NT2/D1 (cell line): ENCODE results near the gene GABRR2.

Experiments
- DNase-seq: peaks from one replicate; pipeline ENCODE4 v3.0.0-alpha.2; 2011; ENCODE audit warnings: low read depth, low spot score
- H3K27me3 ChIP-seq: 2 replicates; pipeline ENCODE4 v1.6.0; 2011; ENCODE audit warnings: mild to moderate bottlenecking; ENCODE audit not compliant: insufficient read length, insufficient read depth
- H3K36me3 ChIP-seq: 2 replicates; pipeline ENCODE4 v1.6.1; 2011; ENCODE audit warnings: mild to moderate bottlenecking, low read length, mixed read lengths; ENCODE audit not compliant: insufficient read depth, insufficient read length
- H3K4me1 ChIP-seq: 2 replicates; pipeline ENCODE4 v1.5.1; 2011; ENCODE audit not compliant: insufficient read depth, insufficient read length
- H3K4me3 ChIP-seq: 2 replicates; pipeline ENCODE4 v1.5.1; 2011; ENCODE audit warnings: low read depth; ENCODE audit not compliant: insufficient read length
- H3K9ac ChIP-seq: 2 replicates; pipeline ENCODE4 v1.6.0; 2011; ENCODE audit warnings: low read depth; ENCODE audit not compliant: insufficient read length
- H3K9me3 ChIP-seq: 2 replicates; pipeline ENCODE4 v1.5.1; 2011; ENCODE audit warnings: mild to moderate bottlenecking, low read length; ENCODE audit not compliant: insufficient read depth
- SUZ12 ChIP-seq: IDR thresholded peaks from 2 replicates; pipeline ENCODE4 v1.6.1; 2011; ENCODE audit not compliant: insufficient read length, insufficient read depth; ENCODE audit errors: extremely low read depth
- YY1 ChIP-seq: IDR thresholded peaks from 2 replicates; pipeline ENCODE4 v1.6.1; 2011; ENCODE audit not compliant: insufficient read length, insufficient read depth
- ZNF274 ChIP-seq: IDR thresholded peaks from 2 replicates; pipeline ENCODE4 v1.6.1; 2011; ENCODE audit warnings: mild to moderate bottlenecking, low read depth, low read length

The GABRR2 gene

GRCh38 chr6:89323511-89323971 lies 8.4 kb upstream of the GABRR2 start:
- TF ChIP-seq ZNF274 = no peak
- no peak for TF ChIP-seq YY1
- no peak for TF ChIP-seq SUZ12
- no peak overlapping the region for H3K9ac ChIP-seq
- no peaks in the 10 kb centered on the region for H3K4me1 ChIP-seq
- H3K36me3 ChIP-seq = peaks cover 19% of the 10 kb centered on the region
- H3K9me3 ChIP-seq = peaks cover 36% of the 10 kb centered on the region
- DNase-seq = no peak
- no peak overlapping the region for H3K4me3 ChIP-seq
- H3K27me3 ChIP-seq = no peaks in the 10 kb centered on the region

DNA sequence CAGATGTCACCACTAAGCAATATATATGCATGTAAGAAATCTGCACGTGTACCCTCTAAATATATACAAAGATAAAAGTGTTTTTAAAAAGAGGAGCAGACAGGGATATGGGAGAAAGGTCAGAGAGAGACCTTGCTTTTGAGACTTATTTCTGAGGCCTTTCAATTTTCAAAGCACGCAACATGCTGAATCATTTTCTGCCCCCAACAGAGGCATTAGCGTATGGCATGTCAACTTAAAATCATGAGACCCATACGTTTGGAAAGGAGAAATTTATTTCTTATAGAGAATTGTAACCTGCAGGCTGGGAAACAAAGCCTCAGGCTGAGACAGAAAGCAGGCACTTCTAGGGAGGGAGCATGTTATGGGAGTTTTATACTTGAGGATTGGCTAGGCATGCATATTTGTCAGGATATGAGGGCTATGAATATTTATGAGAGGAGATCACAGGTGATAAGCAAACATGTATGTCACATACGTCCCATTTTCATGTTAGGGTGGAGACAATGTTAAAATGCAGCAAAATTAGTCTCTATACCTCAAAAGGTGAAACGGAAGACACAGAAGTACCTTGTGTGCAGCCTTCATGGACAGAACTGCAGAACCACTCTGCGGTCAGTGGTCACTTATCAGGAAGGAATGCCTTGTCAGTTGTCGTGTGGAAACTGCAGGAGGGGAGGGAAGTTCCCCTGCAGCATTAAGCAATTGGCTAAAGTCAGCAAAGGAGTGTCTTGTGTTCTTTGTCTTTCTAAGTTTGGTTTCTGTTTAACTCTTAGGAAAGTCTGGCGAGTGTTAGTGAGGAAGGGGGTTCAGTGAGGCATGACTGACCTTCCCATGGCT lies 6.3 kb upstream of the GABRR2 start:
- Histone ChIP-seq H3K4me1 (no peaks in the 10 kb centered on the region), H3K9ac (no peak overlapping the region), H3K4me3 (no peak overlapping the region), H3K27me3 (no peaks in the 10 kb centered on the region), H3K36me3 (peaks cover 4% of the 10 kb centered on the region), H3K9me3 (peaks cover 36% of the 10 kb centered on the region)
- no peak for DNase-seq
- TF ChIP-seq SUZ12 = no peak
- TF ChIP-seq YY1 = no peak
- no peak for TF ChIP-seq ZNF274

- Histone ChIP-seq H3K4me3 (no peak overlapping the region), H3K36me3 (peaks cover under 1% of the 10 kb centered on the region), H3K9ac (no peak overlapping the region), H3K27me3 (no peaks in the 10 kb centered on the region), H3K9me3 (peaks cover 36% of the 10 kb centered on the region), H3K4me1 (no peaks in the 10 kb centered on the region)
- TF ChIP-seq ZNF274 (no peak), YY1 (no peak), SUZ12 (no peak)
- no peak for DNase-seq
Measured at GRCh38 chr6:89320012-89320559, 5.0 kb upstream of the GABRR2 start.

DNA sequence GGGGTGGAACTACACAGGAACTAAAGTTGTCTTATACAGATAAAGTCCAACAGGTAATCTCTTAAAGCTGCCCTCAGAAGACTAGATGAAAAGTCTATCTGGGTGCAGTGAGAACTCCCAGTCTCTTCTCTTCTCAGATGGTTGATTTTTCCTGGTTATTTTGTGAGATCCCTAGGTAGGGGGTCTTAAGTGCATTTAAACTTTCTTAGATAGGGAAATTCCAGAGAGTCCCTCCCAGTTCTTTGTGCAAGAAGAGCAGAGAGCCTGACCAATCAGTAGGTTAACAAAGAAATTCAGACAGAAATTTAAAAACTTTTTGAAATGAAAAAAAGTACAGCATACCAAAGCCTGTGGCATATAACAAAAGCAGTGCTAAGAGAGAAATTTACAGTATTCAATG lies 2.0 kb upstream of the GABRR2 start:
- Histone ChIP-seq H3K36me3 (no peaks in the 10 kb centered on the region), H3K9ac (no peak overlapping the region)
- no peak for DNase-seq

DNA sequence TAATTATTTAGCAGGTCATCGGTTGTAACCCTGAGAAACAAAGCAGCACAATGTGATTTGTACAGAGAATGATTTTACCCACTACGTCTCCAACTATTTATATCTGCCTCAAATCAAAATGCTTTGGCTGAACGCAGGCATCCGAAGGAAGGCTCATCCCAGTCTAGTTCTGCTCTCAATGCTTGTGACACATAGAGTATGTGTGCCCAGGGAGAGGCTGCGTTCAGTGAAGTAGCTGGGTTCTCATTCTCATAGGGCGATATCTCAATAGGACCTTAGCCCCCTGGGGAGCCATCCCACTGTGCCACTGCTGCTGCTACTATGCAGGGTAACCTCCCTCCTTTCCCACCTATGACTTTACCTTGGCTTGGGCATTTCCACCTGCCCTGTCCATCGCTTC lies 407 bp downstream of the GABRR2 start:
- H3K9ac ChIP-seq = no peak overlapping the region
- no peak for DNase-seq
- H3K27me3 ChIP-seq = no peaks in the 10 kb centered on the region
- peaks cover 8% of the 10 kb centered on the region for H3K4me1 ChIP-seq
- peaks cover 7% of the 10 kb centered on the region for H3K9me3 ChIP-seq
- no peak overlapping the region for H3K4me3 ChIP-seq
- TF ChIP-seq SUZ12 (no peak), ZNF274 (no peak), YY1 (no peak)
- H3K36me3 ChIP-seq = no peaks in the 10 kb centered on the region

More for the DNA sequence above, 2.0 kb upstream of the GABRR2 start:
- Histone ChIP-seq H3K4me1 (peaks cover 2% of the 10 kb centered on the region), H3K27me3 (no peaks in the 10 kb centered on the region), H3K9me3 (peaks cover 30% of the 10 kb centered on the region), H3K4me3 (no peak overlapping the region)
- TF ChIP-seq ZNF274 = no peak
- no peak for TF ChIP-seq YY1
- no peak for TF ChIP-seq SUZ12

- H3K4me1 ChIP-seq = peaks cover 8% of the 10 kb centered on the region
- no peak for DNase-seq
- no peak overlapping the region for H3K9ac ChIP-seq
- no peak for TF ChIP-seq SUZ12
- no peak for TF ChIP-seq YY1
- TF ChIP-seq ZNF274 = no peak
- H3K27me3 ChIP-seq = no peaks in the 10 kb centered on the region
- H3K36me3 ChIP-seq = no peaks in the 10 kb centered on the region
- H3K4me3 ChIP-seq = no peak overlapping the region
- H3K9me3 ChIP-seq = no peaks in the 10 kb centered on the region
Measured at GRCh38 chr6:89313006-89313405, 2.1 kb downstream of the GABRR2 start.

DNA sequence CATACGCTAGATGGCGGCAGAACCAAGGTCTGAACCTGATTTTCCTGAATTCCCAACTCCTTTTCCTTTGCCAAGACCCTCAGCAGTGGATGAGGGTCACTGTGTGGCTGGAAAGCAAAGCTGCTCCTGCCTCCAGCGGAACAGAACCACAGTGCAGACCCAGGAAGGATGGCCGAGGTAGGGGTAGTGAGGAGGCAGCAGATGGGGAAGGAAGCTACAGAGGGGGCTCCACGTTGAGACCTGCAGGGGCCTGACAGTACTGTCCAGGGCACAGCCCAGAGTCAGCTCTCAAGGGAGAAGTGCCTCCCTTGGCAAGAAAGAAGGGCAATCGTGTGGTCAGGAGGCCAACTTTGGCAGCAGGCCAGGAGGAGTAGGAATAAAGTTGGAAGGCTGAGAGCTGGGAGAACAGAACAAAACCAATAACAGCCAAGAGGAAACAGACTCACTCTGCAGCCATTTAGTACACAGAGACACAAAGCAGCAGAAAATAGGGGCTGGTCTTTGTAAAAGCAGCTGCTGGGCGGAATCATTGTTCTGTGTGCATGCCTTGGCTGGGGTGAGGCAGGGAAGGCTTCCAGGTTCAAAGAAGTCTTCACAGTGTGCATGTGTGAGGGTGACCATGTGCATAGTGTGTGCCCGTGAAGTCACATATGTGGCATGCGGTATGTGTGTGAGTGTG lies 3.1 kb downstream of the GABRR2 start:
- Histone ChIP-seq H3K27me3 (no peaks in the 10 kb centered on the region), H3K4me1 (peaks cover 8% of the 10 kb centered on the region), H3K9me3 (no peaks in the 10 kb centered on the region), H3K4me3 (no peak overlapping the region), H3K36me3 (no peaks in the 10 kb centered on the region), H3K9ac (peak overlapping the region; percentile 6)
- no peak for DNase-seq
- no peak for TF ChIP-seq ZNF274
